Astrocyte of the cerebellum (primary cell): ENCODE data around the gene EFNA1.
"Not testable (repeated sequence)": the region's sequence is repeated elsewhere in the genome, so short reads cannot be mapped to it uniquely, and the experiment has no call there.

ENCODE experiments used
- DNase-seq: peaks from one replicate; pipeline ENCODE4 v3.0.0-alpha.2; 2011; ENCODE audit warnings: low read depth
- H3K4me3 ChIP-seq: 2 replicates; pipeline ENCODE4 v1.5.1; 2011; ENCODE audit warnings: mild to moderate bottlenecking, low read depth, low read length, moderate library complexity
- CTCF ChIP-seq: IDR thresholded peaks from 2 replicates; pipeline ENCODE4 v1.5.1; 2012; ENCODE audit warnings: low read length, low read depth, moderate library complexity, mild to moderate bottlenecking; ENCODE audit errors: missing control alignments
- in situ Hi-C: cut with HindIII; loops from 2 replicates; pipeline ENCODE4 v1.10.0; 2017; ENCODE audit warnings: low sequenced_read_pairs

The EFNA1 gene

GRCh38 chr1:155141749-155142148, 14.1 kb downstream of the EFNA1 start:
- DNase-seq = no peak
- TF ChIP-seq CTCF = no peak
- in situ Hi-C loops = no loop called here
- H3K4me3 ChIP-seq = no peak overlapping the region

GRCh38 chr1:155145491-155145890, 17.8 kb downstream of the EFNA1 start:
- no peak for TF ChIP-seq CTCF

GRCh38 chr1:155155996-155156643, 28.4 kb downstream of the EFNA1 start:
- in situ Hi-C loops, DNase-seq, H3K4me3 ChIP-seq: not testable (repeated sequence)

More at GRCh38 chr1:155145491-155145890, 17.8 kb downstream of the EFNA1 start:
- H3K4me3 ChIP-seq = no peak overlapping the region
- in situ Hi-C loops = no loop called here
- DNase-seq = no peak

- no peak for DNase-seq
- no peak for TF ChIP-seq CTCF
- in situ Hi-C loops = no loop called here
- H3K4me3 ChIP-seq = no peak overlapping the region
Observed at GRCh38 chr1:155158991-155159390, 31.3 kb downstream of the EFNA1 start.

GRCh38 chr1:155160128-155160527, 32.5 kb downstream of the EFNA1 start:
- in situ Hi-C loops = loop anchor here (10.0 kb wide), 1 partner anchor 65 kb away; no protein-coding TSS in a partner anchor
- TF ChIP-seq CTCF = no peak
- DNase-seq = no peak
- H3K4me3 ChIP-seq = no peak overlapping the region

- H3K4me3 ChIP-seq, DNase-seq: not testable (repeated sequence)
- in situ Hi-C loops = loop anchor here (10.0 kb wide), 1 partner anchor 68 kb away; no protein-coding TSS in a partner anchor
Observed at GRCh38 chr1:155162631-155163030, 35.0 kb downstream of the EFNA1 start.

GRCh38 chr1:155163785-155164184, 36.1 kb downstream of the EFNA1 start:
- in situ Hi-C loops = loop anchor here (10.0 kb wide), 1 partner anchor 69 kb away; no protein-coding TSS in a partner anchor
- DNase-seq, H3K4me3 ChIP-seq: not testable (repeated sequence)

GRCh38 chr1:155164625-155165024, 36.9 kb downstream of the EFNA1 start:
- in situ Hi-C loops = loop anchor here (5.0 to 10.0 kb wide), 2 partner anchors 52 to 70 kb away; no protein-coding TSS in a partner anchor
- not testable (repeated sequence) for DNase-seq, H3K4me3 ChIP-seq

GRCh38 chr1:155166051-155166470, 38.4 kb downstream of the EFNA1 start:
- TF ChIP-seq CTCF = no peak
- H3K4me3 ChIP-seq = no peak overlapping the region
- in situ Hi-C loops = loop anchor here (5.0 to 10.0 kb wide), 2 partner anchors 54 to 71 kb away; no protein-coding TSS in a partner anchor
- no peak for DNase-seq
